Panc1 (cell line): ENCODE measurements around the gene COL28A1. TPM values are rescaled to one million over a fixed set of nuclear protein-coding genes. Genes with fewer than 3 reads are reported as not detected.

Source experiments
- ATAC-seq: fragments of 200-7000 bp; cut with Tn5 transposase; 2 replicates; pipeline ENCODE4 v1.9.1; 2020; ENCODE audit warnings: mild to moderate bottlenecking, moderate library complexity
- BruUV-seq: library from RNA; stranded (reverse); fragments of 400-500 nt; replicated peaks from 2 replicates; lab custom pipeline; 2021; lab: Mats Ljungman, UMichigan
- CTCF ChIA-PET: fragments of 300-600 bp; sonication (Branson Sonifier 250); formaldehyde crosslinking; loops from one replicate; lab custom pipeline; 2022; ENCODE audit warnings: antibody characterized with exemption; lab: Charles Lee
- POLR2A ChIA-PET: fragments of 300-600 bp; sonication (Branson Sonifier 250); formaldehyde crosslinking; loops from one replicate; lab custom pipeline; 2022; ENCODE audit warnings: antibody characterized with exemption; lab: Charles Lee
- DNase-seq: peaks from one replicate; pipeline ENCODE4 v3.0.0-alpha.2; 2010; ENCODE audit warnings: low read depth, low spot score
- H3K27ac ChIP-seq: 2 replicates; pipeline ENCODE4 v1.5.1; 2011; ENCODE audit warnings: mild to moderate bottlenecking, low read length, inconsistent platforms
- H3K27me3 ChIP-seq: fragments of 200-500 bp; sonication (Bioruptor generic); 2 replicates; pipeline ENCODE4 v1.6.0; 2014; ENCODE audit warnings: low read length, inconsistent platforms; ENCODE audit not compliant: control insufficient read depth, insufficient read depth
- H3K36me3 ChIP-seq: fragments of 200-500 bp; sonication (Bioruptor generic); 2 replicates; pipeline ENCODE4 v1.5.1; 2014; ENCODE audit warnings: inconsistent platforms, mild to moderate bottlenecking, low read length, moderate library complexity; ENCODE audit not compliant: control insufficient read depth, insufficient read depth
- H3K4me1 ChIP-seq: 2 replicates; pipeline ENCODE4 v1.5.1; 2011; ENCODE audit warnings: inconsistent platforms, mild to moderate bottlenecking, low read length, moderate library complexity; ENCODE audit not compliant: control insufficient read depth, insufficient read depth
- H3K4me3 ChIP-seq, 2 experiments: 2 replicates each; pipeline ENCODE4 v1.5.1; 2011 to 2012; ENCODE audit warnings: low read depth in 2 of 2, low read length in 2 of 2, mild to moderate bottlenecking in 2 of 2, inconsistent platforms in 1 of 2, moderate library complexity in 1 of 2
- H3K9me3 ChIP-seq: fragments of 200-500 bp; sonication (Bioruptor generic); 2 replicates; pipeline ENCODE4 v1.5.1; 2014; ENCODE audit warnings: low read depth, mild to moderate bottlenecking, inconsistent platforms, low read length, moderate library complexity; ENCODE audit not compliant: control insufficient read depth, insufficient read depth
- POLR2AphosphoS5 ChIP-seq: IDR thresholded peaks from 2 replicates; pipeline ENCODE4 v1.6.1; 2012; ENCODE audit warnings: mild to moderate bottlenecking, low read depth, low read length, moderate library complexity
- SIN3A ChIP-seq: IDR thresholded peaks from 2 replicates; pipeline ENCODE4 v1.6.1; 2012; ENCODE audit warnings: low read depth, mild to moderate bottlenecking, low read length, moderate library complexity, borderline replicate concordance; ENCODE audit not compliant: insufficient read depth
- TCF7L2 ChIP-seq: IDR thresholded peaks from 2 replicates; pipeline ENCODE4 v1.6.1; 2011; ENCODE audit warnings: mild to moderate bottlenecking, low read depth, low read length, inconsistent platforms
- in situ Hi-C: cut with HindIII; loops from 2 replicates; pipeline ENCODE4 v1.10.0; 2016; ENCODE audit warnings: low sequenced_read_pairs, low pct_unique_long_range_greater_than_20kb
- intact Hi-C: fragments of 100-400 bp; cut with micrococcal nuclease; formaldehyde crosslinking; loops from one replicate; pipeline ENCODE4 v1.10.0; 2022; ENCODE audit not compliant: unreplicated experiment
- total RNA-seq: library from RNA; stranded (reverse); gene quantifications from one replicate; pipeline ENCODE4 v1.2.1, GENCODE V29; 2021; ENCODE audit not compliant: unreplicated experiment
- TF ChIP-seq, protein P1 (sequence below): fragments of 450-650 bp; IDR thresholded peaks from 2 replicates; pipeline ENCODE4 v1.5.1; 2017; ENCODE audit warnings: mild to moderate bottlenecking
- TF ChIP-seq, protein P2 (sequence below), 2 experiments: IDR thresholded peaks; 2 replicates each; pipeline ENCODE4 v1.6.1; 2011 to 2012; ENCODE audit warnings: low read depth in 2 of 2, control low read depth in 1 of 2, low read length in 1 of 2, mild to moderate bottlenecking in 1 of 2, moderate library complexity in 1 of 2; ENCODE audit not compliant: insufficient read depth in 1 of 2

COL28A1 gene
- total RNA-seq, 1 experiment from 2014 or later = not detected

DNA sequence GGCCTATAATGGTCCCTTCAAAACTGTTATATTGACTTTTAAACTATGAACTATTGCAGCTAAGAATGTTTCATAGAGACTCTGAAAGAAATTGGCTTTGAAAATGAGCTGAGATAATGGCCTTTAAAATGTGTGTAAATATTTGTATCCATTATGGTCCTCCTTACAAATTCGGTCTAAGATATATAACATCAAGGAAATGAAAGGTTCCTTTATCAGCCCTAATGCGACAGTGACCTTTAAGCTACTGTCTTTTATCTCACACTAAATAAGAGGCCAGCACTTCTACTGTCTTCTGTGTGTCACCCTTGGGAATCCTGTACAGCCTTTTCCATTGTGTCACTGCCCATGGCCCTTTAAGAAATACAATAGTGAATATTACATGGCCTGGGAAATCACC, 19.5 kb downstream of the COL28A1 start:
- Histone ChIP-seq H3K27ac (no peak overlapping the region), H3K9me3 (no peaks in the 10 kb centered on the region), H3K36me3 (no peaks in the 10 kb centered on the region), H3K4me3 (no peak overlapping the region), H3K4me1 (no peaks in the 10 kb centered on the region), H3K27me3 (peaks cover 6% of the 10 kb centered on the region)
- intact Hi-C loops (no loop called here), in situ Hi-C loops (no loop called here)
- no peak for DNase-seq
- TF ChIP-seq, protein P1, sequence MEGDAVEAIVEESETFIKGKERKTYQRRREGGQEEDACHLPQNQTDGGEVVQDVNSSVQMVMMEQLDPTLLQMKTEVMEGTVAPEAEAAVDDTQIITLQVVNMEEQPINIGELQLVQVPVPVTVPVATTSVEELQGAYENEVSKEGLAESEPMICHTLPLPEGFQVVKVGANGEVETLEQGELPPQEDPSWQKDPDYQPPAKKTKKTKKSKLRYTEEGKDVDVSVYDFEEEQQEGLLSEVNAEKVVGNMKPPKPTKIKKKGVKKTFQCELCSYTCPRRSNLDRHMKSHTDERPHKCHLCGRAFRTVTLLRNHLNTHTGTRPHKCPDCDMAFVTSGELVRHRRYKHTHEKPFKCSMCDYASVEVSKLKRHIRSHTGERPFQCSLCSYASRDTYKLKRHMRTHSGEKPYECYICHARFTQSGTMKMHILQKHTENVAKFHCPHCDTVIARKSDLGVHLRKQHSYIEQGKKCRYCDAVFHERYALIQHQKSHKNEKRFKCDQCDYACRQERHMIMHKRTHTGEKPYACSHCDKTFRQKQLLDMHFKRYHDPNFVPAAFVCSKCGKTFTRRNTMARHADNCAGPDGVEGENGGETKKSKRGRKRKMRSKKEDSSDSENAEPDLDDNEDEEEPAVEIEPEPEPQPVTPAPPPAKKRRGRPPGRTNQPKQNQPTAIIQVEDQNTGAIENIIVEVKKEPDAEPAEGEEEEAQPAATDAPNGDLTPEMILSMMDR = no peak
- no peak for TF ChIP-seq TCF7L2
- no peak for TF ChIP-seq SIN3A
- TF ChIP-seq, protein P2, sequence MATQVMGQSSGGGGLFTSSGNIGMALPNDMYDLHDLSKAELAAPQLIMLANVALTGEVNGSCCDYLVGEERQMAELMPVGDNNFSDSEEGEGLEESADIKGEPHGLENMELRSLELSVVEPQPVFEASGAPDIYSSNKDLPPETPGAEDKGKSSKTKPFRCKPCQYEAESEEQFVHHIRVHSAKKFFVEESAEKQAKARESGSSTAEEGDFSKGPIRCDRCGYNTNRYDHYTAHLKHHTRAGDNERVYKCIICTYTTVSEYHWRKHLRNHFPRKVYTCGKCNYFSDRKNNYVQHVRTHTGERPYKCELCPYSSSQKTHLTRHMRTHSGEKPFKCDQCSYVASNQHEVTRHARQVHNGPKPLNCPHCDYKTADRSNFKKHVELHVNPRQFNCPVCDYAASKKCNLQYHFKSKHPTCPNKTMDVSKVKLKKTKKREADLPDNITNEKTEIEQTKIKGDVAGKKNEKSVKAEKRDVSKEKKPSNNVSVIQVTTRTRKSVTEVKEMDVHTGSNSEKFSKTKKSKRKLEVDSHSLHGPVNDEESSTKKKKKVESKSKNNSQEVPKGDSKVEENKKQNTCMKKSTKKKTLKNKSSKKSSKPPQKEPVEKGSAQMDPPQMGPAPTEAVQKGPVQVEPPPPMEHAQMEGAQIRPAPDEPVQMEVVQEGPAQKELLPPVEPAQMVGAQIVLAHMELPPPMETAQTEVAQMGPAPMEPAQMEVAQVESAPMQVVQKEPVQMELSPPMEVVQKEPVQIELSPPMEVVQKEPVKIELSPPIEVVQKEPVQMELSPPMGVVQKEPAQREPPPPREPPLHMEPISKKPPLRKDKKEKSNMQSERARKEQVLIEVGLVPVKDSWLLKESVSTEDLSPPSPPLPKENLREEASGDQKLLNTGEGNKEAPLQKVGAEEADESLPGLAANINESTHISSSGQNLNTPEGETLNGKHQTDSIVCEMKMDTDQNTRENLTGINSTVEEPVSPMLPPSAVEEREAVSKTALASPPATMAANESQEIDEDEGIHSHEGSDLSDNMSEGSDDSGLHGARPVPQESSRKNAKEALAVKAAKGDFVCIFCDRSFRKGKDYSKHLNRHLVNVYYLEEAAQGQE (IDR thresholded peaks at IDR 0.05; ENCODE audit: insufficient read depth in 1 of 2, low read depth in 2 of 2, low read length in 1 of 2) = no peak
- no peak for TF ChIP-seq POLR2AphosphoS5
- no TSS peak for BruUV-seq
- ATAC-seq = no peak
- POLR2A ChIA-PET = no interaction called here
- CTCF ChIA-PET = no interaction called here

DNA sequence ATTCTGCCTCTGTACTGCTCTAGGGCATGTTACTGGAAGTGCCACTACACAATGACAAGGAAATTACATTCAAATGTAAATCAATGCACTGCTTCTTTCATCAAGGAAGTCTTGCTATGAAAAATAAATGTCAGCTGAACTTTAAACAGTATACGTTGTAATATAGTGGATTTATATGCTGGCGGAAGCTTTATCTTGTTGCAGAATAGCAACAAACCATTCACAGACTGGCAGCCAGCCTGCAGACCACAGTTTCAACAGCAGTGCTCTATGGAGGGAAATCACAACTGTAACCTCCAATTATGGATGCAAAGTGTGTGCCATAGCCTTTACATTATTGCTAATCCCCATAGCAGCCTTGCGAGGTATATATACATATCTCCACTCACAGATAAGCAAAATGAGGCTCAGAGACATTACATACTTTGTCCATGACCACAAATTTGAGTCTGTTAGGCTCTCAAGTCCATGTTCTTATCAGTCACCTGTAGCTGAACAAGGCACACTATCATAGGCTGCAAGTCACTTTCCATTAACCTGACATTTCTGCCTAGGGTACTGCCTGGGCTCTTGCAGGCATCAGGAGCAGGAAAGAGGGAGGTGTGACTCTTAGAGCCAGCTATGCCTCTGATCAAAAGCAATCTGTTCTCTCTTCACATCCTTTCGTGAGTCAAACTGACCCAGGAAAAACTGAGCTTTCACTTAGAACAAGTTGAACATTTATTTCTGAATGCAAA, 22.6 kb downstream of the COL28A1 start:
- H3K27ac ChIP-seq = no peak overlapping the region
- no peaks in the 10 kb centered on the region for H3K4me1 ChIP-seq
- H3K9me3 ChIP-seq = no peaks in the 10 kb centered on the region
- ATAC-seq (no peak), DNase-seq (no peak)
- intact Hi-C loops = no loop called here
- POLR2A ChIA-PET = interaction anchor here (0.7 kb wide), 1 partner anchor 16 kb away, joined by 7 read pairs; no protein-coding TSS in a partner anchor
- peaks cover 6% of the 10 kb centered on the region for H3K27me3 ChIP-seq
- no peak for TF ChIP-seq POLR2AphosphoS5
- TF ChIP-seq TCF7L2 = no peak
- TF ChIP-seq, protein P2 (IDR thresholded peaks at IDR 0.05; ENCODE audit: insufficient read depth in 1 of 2, low read depth in 2 of 2, low read length in 1 of 2) = no peak
- H3K36me3 ChIP-seq = no peaks in the 10 kb centered on the region
- no TSS peak for BruUV-seq
- CTCF ChIA-PET = no interaction called here
- in situ Hi-C loops = no loop called here
- H3K4me3 ChIP-seq = no peak overlapping the region
